Measurements from ENCODE around the gene TDRD1.

TDRD1 gene

DNA sequence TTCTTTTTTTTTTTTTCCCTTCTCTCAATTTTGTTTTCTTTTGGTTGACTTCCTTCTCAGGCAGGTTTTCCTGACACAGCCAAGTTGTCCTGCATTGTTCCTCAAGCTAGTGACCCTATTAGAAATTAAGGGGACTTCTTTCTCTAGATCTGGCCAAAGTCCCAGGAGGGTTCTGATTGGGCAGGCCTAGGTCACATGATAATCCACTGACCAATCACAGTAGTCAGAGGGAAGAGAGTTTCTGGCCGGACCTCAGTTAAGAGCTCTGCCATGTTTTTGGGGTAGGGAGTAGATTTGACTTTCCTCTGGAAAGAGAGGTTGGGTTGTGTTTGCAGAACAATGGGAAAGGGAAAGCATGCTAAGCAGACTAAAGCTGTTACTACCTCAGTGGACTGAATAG, 76.1 kb downstream of the TDRD1 start:
- Histone ChIP-seq H4K20me1 (ENCODE audit: insufficient read depth, low read length) (no peaks in the 10 kb centered on the region), H3K9me2 (ENCODE audit: low read depth, low read length) (no peaks in the 10 kb centered on the region), H3K27ac (ENCODE audit: low read depth, low read length, poor library complexity, severe bottlenecking) (no peak overlapping the region), H3K4me3 (ENCODE audit: low read depth, low read length, poor library complexity, severe bottlenecking) (no peak overlapping the region), H3K79me2 (ENCODE audit: insufficient read depth, low read length) (no peaks in the 10 kb centered on the region), H3K27me3 (ENCODE audit: insufficient read depth, low read length) (no peaks in the 10 kb centered on the region), H3K4me2 (ENCODE audit: low read length) (no peak overlapping the region), H3K9ac (ENCODE audit: low read length) (no peak overlapping the region), H3K9me3 (ENCODE audit: low read length) (no peaks in the 10 kb centered on the region), H3F3A (ENCODE audit: insufficient read depth, low read length) (no peaks in the 10 kb centered on the region), H3K36me3 (ENCODE audit: insufficient read depth, low read length) (no peaks in the 10 kb centered on the region), H3K4me1 (ENCODE audit: insufficient read depth, low read length, severe bottlenecking) (no peaks in the 10 kb centered on the region), H2AFZ (ENCODE audit: low read length) (no peak overlapping the region)
- TF ChIP-seq EZH2 (IDR thresholded peaks at IDR 0.05; ENCODE audit: borderline replicate concordance, low read length): no peak
- TF ChIP-seq, protein P1, sequence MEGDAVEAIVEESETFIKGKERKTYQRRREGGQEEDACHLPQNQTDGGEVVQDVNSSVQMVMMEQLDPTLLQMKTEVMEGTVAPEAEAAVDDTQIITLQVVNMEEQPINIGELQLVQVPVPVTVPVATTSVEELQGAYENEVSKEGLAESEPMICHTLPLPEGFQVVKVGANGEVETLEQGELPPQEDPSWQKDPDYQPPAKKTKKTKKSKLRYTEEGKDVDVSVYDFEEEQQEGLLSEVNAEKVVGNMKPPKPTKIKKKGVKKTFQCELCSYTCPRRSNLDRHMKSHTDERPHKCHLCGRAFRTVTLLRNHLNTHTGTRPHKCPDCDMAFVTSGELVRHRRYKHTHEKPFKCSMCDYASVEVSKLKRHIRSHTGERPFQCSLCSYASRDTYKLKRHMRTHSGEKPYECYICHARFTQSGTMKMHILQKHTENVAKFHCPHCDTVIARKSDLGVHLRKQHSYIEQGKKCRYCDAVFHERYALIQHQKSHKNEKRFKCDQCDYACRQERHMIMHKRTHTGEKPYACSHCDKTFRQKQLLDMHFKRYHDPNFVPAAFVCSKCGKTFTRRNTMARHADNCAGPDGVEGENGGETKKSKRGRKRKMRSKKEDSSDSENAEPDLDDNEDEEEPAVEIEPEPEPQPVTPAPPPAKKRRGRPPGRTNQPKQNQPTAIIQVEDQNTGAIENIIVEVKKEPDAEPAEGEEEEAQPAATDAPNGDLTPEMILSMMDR (IDR thresholded peaks at IDR 0.05; ENCODE audit: low read length): no peak

DNA sequence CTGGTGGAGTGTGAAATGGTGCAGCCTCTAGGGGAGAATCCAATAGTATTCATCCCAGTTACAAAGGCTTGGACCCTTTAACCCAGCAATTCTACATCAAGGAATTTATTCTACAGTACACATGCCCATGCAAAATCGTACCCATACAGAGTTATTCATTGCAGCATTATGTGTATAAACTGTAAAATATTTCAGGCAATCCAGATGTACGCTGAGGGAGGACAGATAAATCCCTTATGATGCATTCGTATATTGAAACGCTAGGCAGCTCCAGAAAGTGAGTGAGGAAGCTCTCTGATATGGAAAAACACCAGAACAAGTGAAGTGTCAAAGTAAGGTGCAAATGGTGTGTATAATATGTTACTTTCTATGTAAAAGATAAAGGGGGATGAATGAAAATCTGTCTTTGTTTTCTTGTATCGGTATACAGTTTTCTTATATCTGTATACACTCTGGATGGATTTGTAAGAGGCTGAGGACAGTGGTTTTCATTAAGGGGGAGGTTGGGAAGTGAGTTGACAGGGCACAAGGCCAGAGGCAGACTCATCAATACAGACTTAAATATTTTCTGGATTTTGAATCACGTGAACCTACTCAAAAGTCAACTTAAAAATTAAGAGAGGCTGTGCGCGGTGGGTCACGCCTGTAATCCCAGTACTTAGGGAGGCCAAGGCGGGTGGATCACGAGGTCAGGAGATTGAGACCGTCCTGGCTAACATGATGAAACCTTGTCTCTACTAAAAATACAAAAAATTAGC, 77.0 kb downstream of the TDRD1 start:
- Histone ChIP-seq H3K27me3 (ENCODE audit: insufficient read depth, low read length) (no peaks in the 10 kb centered on the region), H3K79me2 (ENCODE audit: insufficient read depth, low read length) (no peaks in the 10 kb centered on the region), H3K9me2 (ENCODE audit: low read depth, low read length) (no peaks in the 10 kb centered on the region), H3K9ac (ENCODE audit: low read length) (no peak overlapping the region), H3K4me1 (ENCODE audit: insufficient read depth, low read length, severe bottlenecking) (no peaks in the 10 kb centered on the region), H3K36me3 (ENCODE audit: insufficient read depth, low read length) (no peaks in the 10 kb centered on the region), H3K4me3 (ENCODE audit: low read depth, low read length, poor library complexity, severe bottlenecking) (no peak overlapping the region), H4K20me1 (ENCODE audit: insufficient read depth, low read length) (no peaks in the 10 kb centered on the region), H2AFZ (ENCODE audit: low read length) (no peak overlapping the region), H3K4me2 (ENCODE audit: low read length) (no peak overlapping the region), H3K9me3 (ENCODE audit: low read length) (no peaks in the 10 kb centered on the region), H3F3A (ENCODE audit: insufficient read depth, low read length) (no peaks in the 10 kb centered on the region), H3K27ac (ENCODE audit: low read depth, low read length, poor library complexity, severe bottlenecking) (no peak overlapping the region)
- TF ChIP-seq, protein P1 (IDR thresholded peaks at IDR 0.05; ENCODE audit: low read length): no peak
- no peak for TF ChIP-seq EZH2 (IDR thresholded peaks at IDR 0.05; ENCODE audit: borderline replicate concordance, low read length)

DNA sequence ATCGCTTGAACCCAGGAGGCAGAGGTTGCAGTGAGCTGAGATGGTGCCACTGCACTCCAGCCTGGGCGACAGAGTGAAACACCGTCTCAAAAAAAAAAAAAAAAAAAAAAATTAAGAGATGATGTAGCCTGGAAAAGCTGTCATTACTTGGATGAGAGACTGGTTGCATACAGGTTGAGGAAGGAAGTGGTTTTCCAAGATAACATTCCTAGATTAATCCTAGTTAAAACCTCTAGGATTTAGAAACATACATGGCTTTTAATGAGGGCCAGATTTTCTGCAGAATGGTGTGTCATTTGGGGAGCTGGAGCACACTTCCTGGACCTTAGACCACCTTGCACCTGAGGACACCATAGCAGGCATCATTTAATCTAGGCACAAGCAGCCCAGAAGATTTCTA, 77.7 kb downstream of the TDRD1 start:
- Histone ChIP-seq H3F3A (ENCODE audit: insufficient read depth, low read length) (no peaks in the 10 kb centered on the region), H3K4me1 (ENCODE audit: insufficient read depth, low read length, severe bottlenecking) (no peaks in the 10 kb centered on the region), H3K9me2 (ENCODE audit: low read depth, low read length) (no peaks in the 10 kb centered on the region), H3K9me3 (ENCODE audit: low read length) (no peaks in the 10 kb centered on the region), H3K4me2 (ENCODE audit: low read length) (no peak overlapping the region), H3K79me2 (ENCODE audit: insufficient read depth, low read length) (no peaks in the 10 kb centered on the region), H4K20me1 (ENCODE audit: insufficient read depth, low read length) (no peaks in the 10 kb centered on the region), H3K36me3 (ENCODE audit: insufficient read depth, low read length) (no peaks in the 10 kb centered on the region), H3K27me3 (ENCODE audit: insufficient read depth, low read length) (no peaks in the 10 kb centered on the region), H3K9ac (ENCODE audit: low read length) (no peak overlapping the region), H3K27ac (ENCODE audit: low read depth, low read length, poor library complexity, severe bottlenecking) (no peak overlapping the region), H2AFZ (ENCODE audit: low read length) (no peak overlapping the region), H3K4me3 (ENCODE audit: low read depth, low read length, poor library complexity, severe bottlenecking) (no peak overlapping the region)
- no peak for TF ChIP-seq EZH2 (IDR thresholded peaks at IDR 0.05; ENCODE audit: borderline replicate concordance, low read length)
- TF ChIP-seq, protein P1 (IDR thresholded peaks at IDR 0.05; ENCODE audit: low read length): no peak
